Coronary artery (tissue), 2 donors: ENCODE results near the gene RYR1.
"Not testable (repeated sequence)": the region's sequence is repeated elsewhere in the genome, so short reads cannot be mapped to it uniquely, and the experiment has no call there.

Experiments used
- DNase-seq: peaks from one replicate; pipeline ENCODE4 v3.0.0-alpha.2; 2017; ENCODE audit warnings: low spot score
- H3K27ac ChIP-seq, 2 donors: fragments of 200-600 bp; sonication (generic); one replicate each; pipeline ENCODE4 v1.5.1; 2016 to 2019
- H3K4me3 ChIP-seq: fragments of 200-600 bp; sonication (generic); 2 replicates; pipeline ENCODE4 v1.5.1; 2016; ENCODE audit warnings: mild to moderate bottlenecking, moderate library complexity
- CTCF ChIP-seq: fragments of 200-600 bp; sonication (generic); IDR thresholded peaks from one replicate; pipeline ENCODE4 v1.5.1; 2019; ENCODE audit warnings: antibody characterized with exemption

RYR1 gene

GRCh38 chr19:38401148-38401547, 32.3 kb upstream of the RYR1 start:
- TF ChIP-seq CTCF: no peak
- no peak for DNase-seq
- Histone ChIP-seq H3K27ac (no peak overlapping the region), H3K4me3 (no peak overlapping the region)

- DNase-seq: no peak
- TF ChIP-seq CTCF: no peak
- Histone ChIP-seq H3K27ac (no peak overlapping the region), H3K4me3 (peak overlapping the region; percentile 92)
Measured at GRCh38 chr19:38402623-38402966, 30.9 kb upstream of the RYR1 start.

GRCh38 chr19:38402967-38403674, 30.4 kb upstream of the RYR1 start, which contains the start of gene FAM98C:
FAM98C (plus strand) TSS chr19:38403093; CDS start chr19:38403154, 61 bp downstream.
- peak within 1 kb of the TSS; percentile 67 to 85 for H3K27ac ChIP-seq

GRCh38 chr19:38404858-38405257, 28.6 kb upstream of the RYR1 start:
- Histone ChIP-seq H3K4me3 (no peak overlapping the region), H3K27ac (no peak overlapping the region)
- TF ChIP-seq CTCF: no peak
- DNase-seq: no peak

More at GRCh38 chr19:38402967-38403674, 30.4 kb upstream of the RYR1 start, which contains the start of gene FAM98C:
- H3K4me3 ChIP-seq: peak within 1 kb of the TSS; percentile 92
- peak; percentile 95 for TF ChIP-seq CTCF
- peak; percentile 98 for DNase-seq

GRCh38 chr19:38405276-38405675, 28.2 kb upstream of the RYR1 start:
- DNase-seq: no peak

GRCh38 chr19:38409631-38410133, 23.8 kb upstream of the RYR1 start:
- TF ChIP-seq CTCF: no peak
- no peak for DNase-seq
- H3K27ac ChIP-seq: no peak overlapping the region

More at GRCh38 chr19:38405276-38405675, 28.2 kb upstream of the RYR1 start:
- H3K4me3 ChIP-seq: no peak overlapping the region
- no peak for TF ChIP-seq CTCF
- no peak overlapping the region for H3K27ac ChIP-seq

GRCh38 chr19:38410407-38410806, 23.1 kb upstream of the RYR1 start:
- not testable (repeated sequence) for H3K27ac ChIP-seq, H3K4me3 ChIP-seq, DNase-seq

More at GRCh38 chr19:38409631-38410133, 23.8 kb upstream of the RYR1 start:
- no peak overlapping the region for H3K4me3 ChIP-seq
